OCI-LY1 (cell line): ENCODE results near the gene GSK3B.

Experiments used
- H2AFZ ChIP-seq: fragments of 200-600 bp; sonication (generic), shearing (Covaris generic); 2 replicates; pipeline ENCODE4 v1.6.0; 2014; ENCODE audit warnings: antibody characterized with exemption, mild to moderate bottlenecking, low read length
- H3F3A ChIP-seq: fragments of 200-600 bp; sonication (generic), shearing (Covaris generic); 2 replicates; pipeline ENCODE4 v1.6.0; 2014; ENCODE audit warnings: mild to moderate bottlenecking, antibody characterized with exemption, low read length, moderate library complexity; ENCODE audit not compliant: insufficient read depth
- H3K27ac ChIP-seq: fragments of 200-600 bp; sonication (generic); 2 replicates; pipeline ENCODE4 v1.5.1; 2014; ENCODE audit warnings: low read length, mixed run types, mild to moderate bottlenecking, low read depth; ENCODE audit not compliant: poor library complexity, severe bottlenecking
- H3K27me3 ChIP-seq: fragments of 200-600 bp; sonication (generic); 2 replicates; pipeline ENCODE4 v1.6.0; 2014; ENCODE audit warnings: antibody characterized with exemption, mild to moderate bottlenecking, low read length, moderate library complexity; ENCODE audit not compliant: insufficient read depth
- H3K36me3 ChIP-seq: fragments of 200-600 bp; sonication (generic); 2 replicates; pipeline ENCODE4 v1.6.1; 2014; ENCODE audit warnings: mild to moderate bottlenecking, antibody characterized with exemption, low read length, moderate library complexity, mixed read lengths; ENCODE audit not compliant: insufficient read depth
- H3K4me1 ChIP-seq: fragments of 200-600 bp; sonication (generic); 2 replicates; pipeline ENCODE4 v1.5.1; 2014; ENCODE audit warnings: mild to moderate bottlenecking, low read length, moderate library complexity; ENCODE audit not compliant: insufficient read depth, severe bottlenecking
- H3K4me2 ChIP-seq: fragments of 200-600 bp; sonication (generic), shearing (Covaris generic); 2 replicates; pipeline ENCODE4 v1.6.1; 2014; ENCODE audit warnings: low read length
- H3K4me3 ChIP-seq: fragments of 200-600 bp; sonication (generic); 2 replicates; pipeline ENCODE4 v1.5.1; 2014; ENCODE audit warnings: low read length, low read depth, mild to moderate bottlenecking, mixed read lengths; ENCODE audit not compliant: poor library complexity, severe bottlenecking
- H3K79me2 ChIP-seq: fragments of 200-600 bp; shearing (Covaris generic); 2 replicates; pipeline ENCODE4 v1.6.1; 2016; ENCODE audit warnings: mixed run types, low read length, mixed read lengths; ENCODE audit not compliant: insufficient read depth
- H3K9ac ChIP-seq: fragments of 200-600 bp; sonication (generic), shearing (Covaris generic); 2 replicates; pipeline ENCODE4 v1.6.1; 2014; ENCODE audit warnings: mild to moderate bottlenecking, low read length, mixed read lengths
- H3K9me2 ChIP-seq: fragments of 200-600 bp; sonication (generic), shearing (Covaris generic); 2 replicates; pipeline ENCODE4 v1.6.1; 2014; ENCODE audit warnings: low read depth, mild to moderate bottlenecking, low read length, mixed read lengths
- H3K9me3 ChIP-seq: fragments of 200-600 bp; shearing (Covaris generic); 2 replicates; pipeline ENCODE4 v1.6.1; 2014; ENCODE audit warnings: low read length, mixed read lengths
- H4K20me1 ChIP-seq: fragments of 200-600 bp; sonication (generic), shearing (Covaris generic); 2 replicates; pipeline ENCODE4 v1.6.0; 2016; ENCODE audit warnings: mild to moderate bottlenecking, low read length; ENCODE audit not compliant: insufficient read depth
- EZH2 ChIP-seq: fragments of 200-600 bp; sonication (generic), shearing (Covaris generic); IDR thresholded peaks from 2 replicates; pipeline ENCODE4 v1.8.0; 2017; ENCODE audit warnings: borderline replicate concordance, mixed run types, mild to moderate bottlenecking, antibody characterized with exemption, low read length, moderate library complexity, mixed read lengths
- TF ChIP-seq, protein P1 (sequence below): fragments of 200-600 bp; sonication (generic), shearing (Covaris generic); IDR thresholded peaks from 2 replicates; pipeline ENCODE4 v1.5.1; 2017; ENCODE audit warnings: mild to moderate bottlenecking, antibody characterized with exemption, low read length, moderate library complexity, mixed read lengths

The GSK3B gene

DNA sequence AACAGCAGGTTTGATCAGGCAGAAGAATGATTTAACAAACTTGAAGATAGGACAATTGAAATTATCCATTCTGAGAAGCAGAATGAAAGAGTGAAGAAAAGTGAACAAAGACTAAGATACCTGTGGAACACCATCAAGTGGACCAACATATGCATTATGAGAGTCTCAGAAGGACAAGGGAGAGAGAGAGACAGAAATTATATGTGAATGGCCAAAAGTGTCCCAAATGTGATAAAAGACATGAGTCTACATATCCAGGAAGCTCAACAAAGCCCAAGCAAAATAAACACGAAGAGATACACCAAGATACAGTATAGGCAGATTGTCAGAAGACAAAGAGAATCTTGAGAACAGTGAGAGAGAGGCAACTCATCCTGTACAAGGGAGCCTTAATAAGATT lies 317.9 kb downstream of the GSK3B start:
- no peak overlapping the region for H3K9ac ChIP-seq

DNA sequence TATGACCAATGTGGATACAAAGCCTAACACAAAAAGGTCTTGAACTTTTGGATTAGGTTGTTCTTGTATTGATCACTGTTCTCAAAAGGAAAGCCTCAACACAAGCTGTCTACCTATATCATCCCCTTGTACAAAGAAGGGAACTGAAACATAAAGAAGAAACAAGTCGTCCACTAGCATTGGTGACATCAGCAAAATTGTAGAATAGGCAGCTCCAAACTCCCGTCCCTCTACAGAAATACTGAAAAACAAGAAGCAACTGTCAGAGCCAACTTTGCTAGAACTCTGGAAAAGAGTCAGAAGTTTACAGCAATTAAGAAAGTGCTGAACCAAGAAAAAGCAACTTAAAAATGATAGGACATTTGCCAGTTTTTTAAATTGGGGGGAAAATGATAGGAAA lies 319.8 kb downstream of the GSK3B start:
- H3K9me3 ChIP-seq = no peaks in the 10 kb centered on the region
- no peak overlapping the region for H3K4me2 ChIP-seq
- H3K79me2 ChIP-seq = no peaks in the 10 kb centered on the region
- H3K9ac ChIP-seq = no peak overlapping the region
- no peaks in the 10 kb centered on the region for H3K4me1 ChIP-seq
- no peaks in the 10 kb centered on the region for H3F3A ChIP-seq
- no peaks in the 10 kb centered on the region for H3K27me3 ChIP-seq
- no peaks in the 10 kb centered on the region for H3K36me3 ChIP-seq
- H3K27ac ChIP-seq = no peak overlapping the region
- no peak overlapping the region for H2AFZ ChIP-seq
- H3K9me2 ChIP-seq = no peaks in the 10 kb centered on the region
- H4K20me1 ChIP-seq = no peaks in the 10 kb centered on the region
- TF ChIP-seq, protein P1, sequence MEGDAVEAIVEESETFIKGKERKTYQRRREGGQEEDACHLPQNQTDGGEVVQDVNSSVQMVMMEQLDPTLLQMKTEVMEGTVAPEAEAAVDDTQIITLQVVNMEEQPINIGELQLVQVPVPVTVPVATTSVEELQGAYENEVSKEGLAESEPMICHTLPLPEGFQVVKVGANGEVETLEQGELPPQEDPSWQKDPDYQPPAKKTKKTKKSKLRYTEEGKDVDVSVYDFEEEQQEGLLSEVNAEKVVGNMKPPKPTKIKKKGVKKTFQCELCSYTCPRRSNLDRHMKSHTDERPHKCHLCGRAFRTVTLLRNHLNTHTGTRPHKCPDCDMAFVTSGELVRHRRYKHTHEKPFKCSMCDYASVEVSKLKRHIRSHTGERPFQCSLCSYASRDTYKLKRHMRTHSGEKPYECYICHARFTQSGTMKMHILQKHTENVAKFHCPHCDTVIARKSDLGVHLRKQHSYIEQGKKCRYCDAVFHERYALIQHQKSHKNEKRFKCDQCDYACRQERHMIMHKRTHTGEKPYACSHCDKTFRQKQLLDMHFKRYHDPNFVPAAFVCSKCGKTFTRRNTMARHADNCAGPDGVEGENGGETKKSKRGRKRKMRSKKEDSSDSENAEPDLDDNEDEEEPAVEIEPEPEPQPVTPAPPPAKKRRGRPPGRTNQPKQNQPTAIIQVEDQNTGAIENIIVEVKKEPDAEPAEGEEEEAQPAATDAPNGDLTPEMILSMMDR = no peak
- no peak for TF ChIP-seq EZH2
- H3K4me3 ChIP-seq = no peak overlapping the region

More for the DNA sequence above, 317.9 kb downstream of the GSK3B start:
- H3K27ac ChIP-seq = no peak overlapping the region
- no peaks in the 10 kb centered on the region for H3K36me3 ChIP-seq
- no peaks in the 10 kb centered on the region for H3K4me1 ChIP-seq
- H3K27me3 ChIP-seq = no peaks in the 10 kb centered on the region
- TF ChIP-seq, protein P1 = no peak
- no peak for TF ChIP-seq EZH2
- no peak overlapping the region for H2AFZ ChIP-seq
- H4K20me1 ChIP-seq = no peaks in the 10 kb centered on the region
- H3K4me2 ChIP-seq = no peak overlapping the region
- H3K9me2 ChIP-seq = no peaks in the 10 kb centered on the region
- no peak overlapping the region for H3K4me3 ChIP-seq
- H3K79me2 ChIP-seq = no peaks in the 10 kb centered on the region
- no peaks in the 10 kb centered on the region for H3F3A ChIP-seq
- H3K9me3 ChIP-seq = no peaks in the 10 kb centered on the region
